T47D (cell line): Measurements from ENCODE around the gene CDS1.

Experiments
- DNase-seq, 2 experiments: peaks; one replicate each; pipeline versions ENCODE4 v3.0.0 to v3.0.0-alpha.2; 2011 to 2012; ENCODE audit warnings: low read depth in 1 of 2, low spot score in 1 of 2
- JUND ChIP-seq: IDR thresholded peaks from 2 replicates; pipeline ENCODE4 v1.6.1; 2012; ENCODE audit warnings: low read depth
- in situ Hi-C: cut with HindIII; loops from 2 replicates; pipeline ENCODE4 v1.10.0; 2016; ENCODE audit warnings: low sequenced_read_pairs, low pct_unique_long_range_greater_than_20kb

The CDS1 gene

DNA sequence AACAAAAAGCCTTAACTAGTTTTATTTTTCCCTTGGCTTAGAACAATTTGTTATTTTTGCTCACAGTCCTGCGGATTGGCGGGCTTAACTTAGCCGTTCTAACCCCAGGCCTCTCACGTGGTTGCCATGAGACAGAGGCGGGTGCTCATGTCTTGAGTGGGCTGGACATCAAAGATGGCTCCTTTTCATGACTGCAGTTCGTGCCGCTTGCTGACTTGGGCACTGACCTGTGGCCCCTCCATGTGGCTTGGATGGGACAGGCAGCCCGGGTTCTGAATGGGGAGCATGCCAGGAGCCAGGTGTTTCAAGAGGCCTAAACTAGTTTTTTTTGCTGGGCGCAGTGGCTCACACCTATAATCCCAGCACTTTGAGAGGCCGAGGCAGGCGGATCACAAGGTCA, 40.7 kb downstream of the CDS1 start:
- TF ChIP-seq JUND, result no peak
- DNase-seq, result no peak
- in situ Hi-C loops, result no loop called here

DNA sequence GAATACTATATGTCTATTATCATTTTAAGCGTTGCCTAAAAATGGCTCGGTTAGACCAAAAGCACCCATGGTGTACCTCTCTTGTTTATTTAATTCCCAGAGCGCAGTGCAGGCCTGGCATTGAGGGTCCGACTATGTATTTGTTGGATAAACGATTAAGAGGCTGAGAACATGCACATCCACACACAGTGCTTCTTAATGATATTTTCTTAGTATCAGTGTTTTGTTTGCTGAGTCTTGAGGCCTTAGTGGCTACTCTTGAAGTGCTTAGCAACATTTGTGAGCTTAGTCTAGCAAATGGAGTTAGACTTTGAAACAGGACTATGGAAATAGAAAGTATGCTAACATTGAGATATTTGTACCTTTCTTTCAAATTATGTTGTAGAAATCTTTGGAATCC, 43.7 kb downstream of the CDS1 start:
- no peak for TF ChIP-seq JUND
- in situ Hi-C loops, result no loop called here
- DNase-seq, result no peak

DNA sequence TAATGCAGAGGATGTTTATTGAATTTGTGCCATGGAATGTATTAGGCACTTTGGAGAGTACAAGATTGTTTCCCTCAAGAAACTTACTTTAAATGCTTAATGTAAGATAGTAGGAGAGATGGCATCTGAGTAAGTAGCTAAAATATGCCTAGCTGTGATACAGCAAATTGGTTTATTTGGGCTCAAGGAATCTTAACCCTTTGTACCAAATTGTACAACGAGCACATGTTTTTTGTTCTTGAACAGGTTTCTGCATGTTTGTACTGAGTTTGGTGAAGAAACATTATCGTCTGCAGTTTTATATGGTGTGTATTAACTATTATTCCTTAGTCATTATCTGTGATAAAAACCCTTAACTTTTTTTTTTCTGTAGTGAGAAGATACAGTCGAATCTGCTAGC, 48.6 kb downstream of the CDS1 start:
- TF ChIP-seq JUND, result no peak
- no peak for DNase-seq
- in situ Hi-C loops, result no loop called here

DNA sequence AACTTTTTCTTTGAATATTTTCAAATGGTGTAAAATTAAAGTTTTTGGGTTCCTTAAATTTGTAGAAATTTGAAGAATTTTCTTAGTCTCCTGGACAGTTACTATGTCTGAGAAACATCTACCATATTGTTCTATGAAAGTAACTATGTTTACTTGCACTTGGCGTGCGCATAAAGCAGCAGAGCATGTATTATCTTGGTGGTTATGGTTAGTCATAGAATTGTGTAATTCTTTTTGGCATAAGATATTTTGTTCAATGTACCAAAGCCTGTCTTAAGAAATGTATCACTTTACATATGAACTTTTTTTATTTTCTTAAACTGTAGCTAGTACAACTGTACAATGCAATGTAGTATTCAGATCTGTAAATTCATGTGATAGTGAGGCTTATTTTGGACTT, 49.2 kb downstream of the CDS1 start:
- in situ Hi-C loops, result no loop called here
- DNase-seq, result no peak
- TF ChIP-seq JUND, result no peak

DNA sequence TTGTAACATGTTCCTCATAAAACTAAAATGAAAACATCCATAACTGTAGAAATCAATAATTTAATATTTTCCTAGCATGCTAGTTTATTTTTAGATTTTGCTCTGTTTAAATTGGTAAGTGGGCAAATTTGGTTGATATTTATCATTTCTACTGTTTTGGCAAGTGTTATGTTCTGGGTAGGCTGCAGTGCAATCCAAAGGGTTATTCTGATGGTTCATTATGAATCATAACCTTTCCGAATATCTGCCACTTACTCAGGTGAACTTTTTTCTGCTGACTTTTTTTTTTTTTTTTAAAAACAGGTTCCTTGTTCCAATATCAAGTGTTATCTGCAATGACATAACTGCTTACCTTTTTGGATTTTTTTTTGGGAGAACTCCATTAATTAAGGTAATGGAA, 52.0 kb downstream of the CDS1 start:
- no peak for TF ChIP-seq JUND
- no peak for DNase-seq
- in situ Hi-C loops, result no loop called here

DNA sequence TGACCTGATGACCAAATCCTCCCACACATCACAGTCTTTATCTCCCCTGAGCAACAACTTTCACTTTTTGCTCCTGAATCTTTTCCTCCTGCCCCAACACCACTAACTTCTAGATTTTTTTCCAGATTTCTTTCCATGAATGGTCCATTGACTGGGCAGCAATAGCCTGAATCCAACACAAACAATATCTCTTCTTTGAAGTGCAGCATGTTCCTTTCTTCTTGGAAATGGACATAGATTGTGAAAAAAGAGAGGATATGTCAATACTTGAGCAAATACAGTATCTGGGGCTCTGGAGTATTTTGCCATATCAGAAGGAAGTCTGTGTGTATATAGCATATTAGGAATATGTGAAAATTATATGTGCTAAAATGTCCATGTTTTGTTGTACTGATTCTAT, 55.2 kb downstream of the CDS1 start:
- TF ChIP-seq JUND, result no peak
- in situ Hi-C loops, result no loop called here
- DNase-seq, result no peak

DNA sequence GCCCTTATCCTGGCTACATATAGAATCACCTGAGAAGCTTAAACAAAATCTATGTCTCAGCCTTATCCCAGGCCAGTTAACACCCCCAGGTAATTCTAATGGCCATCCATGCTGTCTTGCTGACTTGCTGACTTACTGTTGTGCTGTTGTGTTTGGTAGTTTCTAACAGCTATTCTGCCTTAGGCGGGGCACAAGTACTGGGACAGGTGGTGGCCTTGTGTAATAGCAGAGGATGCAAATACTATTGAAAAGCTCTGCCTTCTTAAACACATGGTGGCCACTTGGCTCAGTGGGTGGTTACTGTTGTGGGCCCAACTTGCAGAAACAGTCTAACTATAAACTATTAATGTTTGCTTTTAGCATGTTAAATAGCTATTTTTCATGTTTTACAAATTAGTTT, 56.2 kb downstream of the CDS1 start:
- in situ Hi-C loops, result no loop called here
- no peak for DNase-seq
- TF ChIP-seq JUND, result no peak

DNA sequence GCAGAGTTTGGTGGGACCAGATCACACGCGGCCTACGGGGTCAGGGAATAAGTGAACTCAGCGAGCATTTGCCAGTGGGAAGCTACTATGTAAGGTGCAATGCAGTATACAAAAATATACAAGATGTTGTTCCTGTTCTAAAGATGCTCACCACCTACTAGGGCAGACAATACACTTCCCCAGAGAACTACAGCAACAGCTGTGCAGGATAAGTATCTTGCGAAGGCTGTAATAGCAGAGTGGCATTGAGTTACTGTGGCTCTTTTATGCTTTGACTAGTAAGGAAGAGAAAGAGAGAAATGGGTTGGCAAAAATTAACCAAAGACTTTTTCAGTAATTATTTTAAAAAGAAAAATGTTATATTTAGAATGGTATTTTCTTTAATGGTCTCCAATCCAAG, 61.2 kb downstream of the CDS1 start:
- TF ChIP-seq JUND, result no peak
- DNase-seq, result no peak
- in situ Hi-C loops, result no loop called here

DNA sequence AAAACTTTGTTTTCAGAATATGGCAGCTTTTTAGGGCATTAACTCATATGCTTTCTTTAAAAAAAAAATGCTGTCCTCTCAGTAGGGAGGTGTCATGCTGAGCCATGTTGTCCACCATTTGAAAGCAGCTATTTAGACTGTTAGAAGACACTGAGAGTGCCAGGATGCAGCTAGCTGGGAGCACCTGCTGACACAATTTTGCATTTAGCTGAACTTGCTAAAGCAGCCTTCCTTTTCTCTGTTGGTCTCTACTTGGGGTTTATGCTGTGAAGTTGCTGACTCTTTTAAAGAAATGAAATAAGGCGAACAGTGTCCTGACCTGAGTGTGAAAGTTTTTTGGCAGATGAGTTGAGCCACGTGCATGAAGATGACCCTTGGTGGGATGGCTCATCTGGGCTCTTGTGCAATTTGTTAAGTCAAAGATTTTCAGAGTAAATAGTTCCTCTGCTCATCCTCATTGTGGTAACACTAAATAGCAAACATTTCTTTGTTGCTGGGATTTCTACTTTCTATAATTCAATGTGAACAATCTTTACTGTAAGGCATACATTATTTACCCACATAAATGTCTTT, 64.5 kb downstream of the CDS1 start:
- no peak for TF ChIP-seq JUND
- in situ Hi-C loops, result no loop called here
- no peak for DNase-seq

DNA sequence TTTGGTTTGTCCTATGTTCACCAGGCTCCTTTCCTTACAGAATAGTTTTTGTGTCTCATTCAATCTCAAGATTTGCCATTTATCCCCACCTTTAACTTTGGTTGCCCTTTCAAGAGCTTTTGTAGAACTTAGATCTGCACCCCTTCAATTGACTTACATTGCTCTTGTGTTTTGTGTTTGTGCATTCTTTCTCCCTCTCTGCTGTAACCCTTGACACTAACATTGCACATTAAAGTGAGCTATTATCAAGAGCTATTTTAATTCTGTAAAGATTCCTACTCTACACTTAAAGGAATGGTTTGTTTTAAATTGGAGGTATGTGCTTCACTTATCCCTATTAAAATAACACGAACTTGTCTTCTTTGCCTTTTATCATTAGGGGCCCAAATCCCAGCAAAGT, 65.3 kb downstream of the CDS1 start:
- no peak for DNase-seq
- no peak for TF ChIP-seq JUND
- in situ Hi-C loops, result no loop called here

DNA sequence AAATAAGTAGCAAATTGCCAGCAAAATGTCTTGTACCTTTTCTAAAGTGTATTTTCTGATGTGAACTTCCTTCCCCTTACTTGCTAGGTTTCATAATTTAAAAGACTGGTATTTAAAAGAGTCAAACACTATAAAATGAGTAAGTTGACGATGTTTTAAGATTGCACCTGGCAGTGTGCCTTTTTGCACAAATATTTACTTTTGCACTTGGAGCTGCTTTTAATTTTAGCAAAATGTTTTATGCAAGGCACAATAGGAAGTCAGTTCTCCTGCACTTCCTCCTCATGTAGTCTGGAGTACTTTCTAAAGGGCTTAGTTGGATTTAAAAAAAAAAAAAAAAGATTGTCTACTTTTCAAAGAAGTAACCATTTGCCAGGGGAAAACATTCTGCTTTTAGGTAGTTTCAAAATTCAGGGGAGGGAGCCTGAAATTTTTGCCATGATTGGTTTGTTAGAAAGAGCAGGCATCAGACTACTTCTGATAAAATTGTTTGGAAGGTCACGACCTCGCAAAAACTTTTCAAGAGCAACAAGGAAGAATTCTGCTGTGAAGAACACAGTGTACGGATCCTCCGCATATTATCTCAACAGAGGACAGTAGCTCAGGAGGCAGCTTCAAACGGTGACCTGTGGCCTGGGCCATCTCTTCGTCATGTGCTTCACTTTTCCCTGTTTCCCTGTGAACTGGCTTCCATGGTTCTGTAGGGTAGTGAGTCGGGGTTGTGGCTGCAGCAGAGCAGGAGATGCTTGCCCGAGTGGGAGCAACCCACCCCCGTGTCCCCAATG, 66.1 kb downstream of the CDS1 start:
- in situ Hi-C loops, result no loop called here
- DNase-seq, result no peak
- TF ChIP-seq JUND, result no peak

DNA sequence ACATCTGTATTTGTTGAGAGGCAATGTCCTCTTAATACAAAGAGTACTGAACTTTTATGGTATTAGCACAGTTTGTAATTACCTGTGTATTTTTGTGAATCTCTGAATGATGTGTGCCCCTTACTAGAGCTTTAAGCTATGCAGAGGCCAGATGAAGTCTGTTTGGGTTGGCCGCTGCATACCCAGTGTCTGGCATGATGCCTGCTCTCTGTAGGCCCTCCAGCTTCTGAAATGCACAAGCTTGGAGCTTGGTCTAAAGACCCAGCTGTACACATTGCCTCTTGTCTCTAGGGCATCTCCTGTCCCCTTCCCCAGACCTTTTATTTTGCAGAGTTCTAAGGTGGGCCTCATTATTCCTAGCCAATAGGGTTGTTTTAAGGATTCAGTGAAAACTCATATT, 68.6 kb downstream of the CDS1 start:
- no peak for TF ChIP-seq JUND
- in situ Hi-C loops, result no loop called here
- no peak for DNase-seq

DNA sequence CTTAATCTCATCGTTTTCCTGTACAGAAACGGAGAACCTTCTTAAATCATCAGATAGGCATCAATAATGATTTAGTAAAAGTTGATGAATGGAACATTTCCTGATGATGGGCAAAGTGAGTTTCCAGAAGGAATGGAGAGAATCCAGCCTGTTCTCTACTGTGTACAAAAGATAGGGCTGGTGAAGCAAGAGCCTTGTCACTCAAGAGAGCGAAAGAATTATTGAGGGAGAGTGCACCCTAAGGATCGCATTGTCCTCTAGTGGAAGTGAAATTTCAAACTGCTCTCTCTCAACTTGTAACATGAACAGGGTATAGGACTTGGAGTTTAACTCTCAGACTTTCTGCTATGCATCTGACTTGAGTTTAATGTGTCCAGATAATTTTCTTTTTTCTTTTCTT, 69.6 kb downstream of the CDS1 start:
- DNase-seq, result no peak
- TF ChIP-seq JUND, result no peak
- in situ Hi-C loops, result no loop called here

DNA sequence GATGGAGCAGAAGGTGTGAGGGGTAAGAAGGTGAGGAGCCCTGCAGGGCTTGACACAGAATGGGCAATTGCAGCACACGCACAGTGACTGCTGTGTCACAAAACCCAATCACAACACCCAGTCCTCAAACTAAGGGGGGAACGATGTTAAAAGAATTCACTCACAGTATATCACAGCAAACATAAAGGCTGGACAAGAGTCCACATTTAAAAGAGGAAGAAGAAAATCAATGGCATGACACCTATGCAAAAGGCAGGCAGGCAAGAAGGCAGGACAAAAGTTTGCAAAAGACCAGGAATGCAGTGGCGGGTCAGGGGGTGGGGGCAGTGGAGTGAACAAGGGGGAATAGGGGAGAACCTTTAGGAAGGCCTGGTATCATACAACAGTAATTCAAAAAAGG, 77.7 kb downstream of the CDS1 start:
- TF ChIP-seq JUND, result no peak
- DNase-seq, result no peak
- in situ Hi-C loops, result no loop called here
